HCT116 (cell line): ENCODE data around the gene ISL2.

ENCODE experiments used
- CTCF ChIP-seq, 3 experiments: fragments of 200-600 bp in 1 of 3; sonication (generic) in 1 of 3; IDR thresholded peaks in 2 of 3; conservative IDR thresholded peaks in 1 of 3; 2 replicates each; pipeline ENCODE4 v1.5.1; 2012 to 2017; ENCODE audit warnings: low read depth in 2 of 3, low read length in 2 of 3, antibody characterized with exemption in 1 of 3, borderline replicate concordance in 1 of 3, control low read depth in 1 of 3, mild to moderate bottlenecking in 1 of 3, mixed read lengths in 1 of 3, mixed run types in 1 of 3, moderate library complexity in 1 of 3; ENCODE audit not compliant: insufficient read depth in 1 of 3
- EZH2 ChIP-seq: fragments of 200-600 bp; sonication (generic); IDR thresholded peaks from 2 replicates; pipeline ENCODE4 v1.6.1; 2017; ENCODE audit warnings: antibody characterized with exemption, mixed run types
- EZH2phosphoT487 ChIP-seq: fragments of 200-600 bp; IDR thresholded peaks from 2 replicates; pipeline ENCODE4 v1.6.1; 2018; ENCODE audit warnings: antibody characterized with exemption, borderline replicate concordance
- POLR2A ChIP-seq: IDR thresholded peaks from 2 replicates; pipeline ENCODE4 v1.7.0; 2011; ENCODE audit warnings: borderline replicate concordance; ENCODE audit not compliant: insufficient read depth, insufficient read length; ENCODE audit errors: extremely low read depth
- POLR2AphosphoS5 ChIP-seq: IDR thresholded peaks from 2 replicates; pipeline ENCODE4 v1.6.1; 2011; ENCODE audit warnings: mild to moderate bottlenecking, low read depth, low read length, moderate library complexity
- SP1 ChIP-seq: IDR thresholded peaks from 2 replicates; pipeline ENCODE4 v1.6.1; 2012; ENCODE audit warnings: low read depth
- ZFX ChIP-seq: fragments of 450-650 bp; IDR thresholded peaks from 2 replicates; pipeline ENCODE4 v1.6.1; 2017

GRCh38 chr15:76320012-76320411 is 16.6 kb upstream of the ISL2 start:
- TF ChIP-seq CTCF (IDR thresholded peaks at IDR 0.05 in 2 of 3, conservative IDR thresholded peaks at IDR 0.05 in 1 of 3; ENCODE audit: borderline replicate concordance in 1 of 3, insufficient read depth in 1 of 3, low read depth in 2 of 3, low read length in 2 of 3) (no peak), ZFX (no peak), EZH2 (no peak), POLR2AphosphoS5 (no peak), SP1 (no peak), POLR2A (no peak), EZH2phosphoT487 (no peak)
